ENCODE results near the gene NFE2L1.

- TF ChIP-seq POLR2A (IDR thresholded peaks at IDR 0.05) = no peak
- peak in 3 of 5 experiments; percentile 21 to 35 (median 32) for TF ChIP-seq CTCF (IDR thresholded peaks at IDR 0.05 in 4 of 5, conservative IDR thresholded peaks at IDR 0.05 in 1 of 5)
Observed at GRCh38 chr17:48068491-48068961, 20.4 kb downstream of the NFE2L1 start.
